NCI-H345 treated with DMSO at 0.1 percent for 48 hours (cell line): ENCODE measurements around the gene TM9SF3.

ENCODE experiments used
- DNase-seq: peaks from one replicate; lab custom pipeline; 2025; ENCODE audit not compliant: unreplicated experiment; lab: John Stamatoyannopoulos, UW

The TM9SF3 gene

GRCh38 chr10:96586419-96587263 lies at the start of gene TM9SF3:
TSS of gene TM9SF3 (minus strand) at chr10:96587012. CDS start at chr10:96586835, 177 bp downstream.
- peak; percentile 20 for DNase-seq

- no peak for DNase-seq
Measured at GRCh38 chr10:96636551-96636950, 49.7 kb upstream of the TM9SF3 start.

GRCh38 chr10:96632974-96633710 lies 46.3 kb upstream of the TM9SF3 start:
- no peak for DNase-seq

- no peak for DNase-seq
Measured at GRCh38 chr10:96627292-96627691, 40.5 kb upstream of the TM9SF3 start.

- DNase-seq: no peak
Measured at GRCh38 chr10:96626795-96627194, 40.0 kb upstream of the TM9SF3 start.

GRCh38 chr10:96625173-96625572 lies 38.4 kb upstream of the TM9SF3 start:
- no peak for DNase-seq

- no peak for DNase-seq
Measured at GRCh38 chr10:96622013-96622787, 35.4 kb upstream of the TM9SF3 start.

GRCh38 chr10:96619796-96620773 lies 33.3 kb upstream of the TM9SF3 start:
- DNase-seq: peak; percentile 40

GRCh38 chr10:96619120-96619519 lies 32.3 kb upstream of the TM9SF3 start:
- no peak for DNase-seq

- peak; percentile 62 for DNase-seq
Measured at GRCh38 chr10:96618653-96619052, 31.8 kb upstream of the TM9SF3 start.

GRCh38 chr10:96616961-96617360 lies 30.1 kb upstream of the TM9SF3 start:
- no peak for DNase-seq

GRCh38 chr10:96614515-96614914 lies 27.7 kb upstream of the TM9SF3 start:
- DNase-seq: no peak

GRCh38 chr10:96613576-96613975 lies 26.8 kb upstream of the TM9SF3 start:
- DNase-seq: no peak

GRCh38 chr10:96612055-96612830 lies 25.4 kb upstream of the TM9SF3 start:
- no peak for DNase-seq

GRCh38 chr10:96610817-96611216 lies 24.0 kb upstream of the TM9SF3 start:
- no peak for DNase-seq

- DNase-seq: no peak
Measured at GRCh38 chr10:96609510-96609909, 22.7 kb upstream of the TM9SF3 start.

GRCh38 chr10:96608805-96609204 lies 22.0 kb upstream of the TM9SF3 start:
- DNase-seq: no peak

GRCh38 chr10:96608262-96608661 lies 21.4 kb upstream of the TM9SF3 start:
- DNase-seq: no peak

GRCh38 chr10:96606946-96607345 lies 20.1 kb upstream of the TM9SF3 start:
- no peak for DNase-seq

GRCh38 chr10:96606216-96606615 lies 19.4 kb upstream of the TM9SF3 start:
- DNase-seq: no peak
